ENCODE measurements around the gene CAMTA2.

Gene CAMTA2

GRCh38 chr17:4921320-4921719 is 66.2 kb downstream of the CAMTA2 start:
- DNase-seq = no peak

- DNase-seq = no peak
Observed at GRCh38 chr17:4920351-4921048, 67.0 kb downstream of the CAMTA2 start.

DNA sequence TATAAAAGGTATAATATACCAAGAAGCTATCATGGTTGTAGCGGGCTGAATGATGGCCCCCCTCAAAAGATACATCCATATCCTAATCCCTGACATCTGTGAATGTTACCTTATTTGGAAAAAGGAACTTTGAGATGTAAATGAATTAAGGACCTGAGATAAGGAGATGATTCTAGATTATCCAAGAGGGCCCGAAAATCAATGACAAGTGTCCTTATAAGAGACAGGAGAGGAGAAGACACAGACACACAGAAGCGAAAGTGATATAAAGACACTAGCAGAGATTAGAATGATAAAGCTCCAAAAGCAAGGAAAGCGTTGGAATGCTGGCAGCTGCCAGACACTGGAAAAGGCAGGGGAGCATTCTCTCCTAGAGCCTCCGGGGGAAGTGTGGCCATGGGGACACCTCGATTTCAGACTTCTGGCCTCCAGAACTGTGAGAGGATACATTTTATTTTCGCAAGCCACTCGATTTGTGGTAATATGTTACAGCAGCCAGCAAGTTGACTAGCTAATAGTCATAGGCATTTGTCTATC is 67.9 kb downstream of the CAMTA2 start:
- DNase-seq = no peak

All from GOT3 (cell line).